Measurements from ENCODE around the gene TUBGCP3. TPM values are rescaled to one million over a fixed set of nuclear protein-coding genes. Genes with fewer than 3 reads are reported as not detected.

TUBGCP3 gene
- total RNA-seq, 6 experiments from 2014 or later: 13.0 to 20.0 (median 17.6) TPM

DNA sequence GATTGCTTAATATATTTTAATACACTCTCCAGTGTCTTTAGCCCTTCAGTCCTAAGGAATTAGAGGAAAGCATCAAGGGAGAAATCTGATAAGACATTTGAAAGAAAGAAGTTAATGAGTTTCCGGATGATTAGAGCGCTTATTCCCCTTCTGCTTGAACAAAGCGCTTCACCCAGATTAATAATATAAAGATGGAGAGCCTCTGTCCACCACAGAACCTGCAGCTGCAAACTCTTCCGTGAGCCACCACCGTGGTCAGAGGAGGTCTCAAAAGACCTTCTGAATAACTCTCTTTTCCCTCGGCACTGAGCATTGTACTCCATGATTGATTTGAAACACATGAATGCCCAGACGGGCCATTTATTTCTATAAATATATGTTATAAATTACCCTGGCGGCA is 14.2 kb upstream of the TUBGCP3 start:
- H3K4me3 ChIP-seq: no peak overlapping the region
- no peaks in the 10 kb centered on the region for H3K4me1 ChIP-seq
- H3K9me3 ChIP-seq: no peaks in the 10 kb centered on the region
- H3K27ac ChIP-seq: no peak overlapping the region
- intact Hi-C loops (cut with DNase I): no loop called here
- DNase-seq (no peak), ATAC-seq (no peak)
- no peak for TF ChIP-seq CTCF (IDR thresholded peaks at IDR 0.05)
- no peak for TF ChIP-seq POLR2A (IDR thresholded peaks at IDR 0.05)
- 89% methylated on average over 8 of the region's 8 CpGs for WGBS (ENCODE audit: insufficient coverage, low coverage, low lambda C conversion rate, missing lambda C conversion rate)
- no peaks in the 10 kb centered on the region for H3K27me3 ChIP-seq
- no peaks in the 10 kb centered on the region for H3K36me3 ChIP-seq

- H3K9me3 ChIP-seq: no peaks in the 10 kb centered on the region
- ATAC-seq (no peak), DNase-seq (no peak)
- no peak overlapping the region for H3K27ac ChIP-seq
- H3K4me3 ChIP-seq: no peak overlapping the region
- H3K36me3 ChIP-seq: no peaks in the 10 kb centered on the region
- intact Hi-C loops (cut with DNase I): no loop called here
- WGBS (ENCODE audit: insufficient coverage, low coverage, low lambda C conversion rate, missing lambda C conversion rate): 88% methylated on average over 11 of the region's 14 CpGs
- H3K27me3 ChIP-seq: no peaks in the 10 kb centered on the region
- no peak for TF ChIP-seq CTCF (IDR thresholded peaks at IDR 0.05)
- no peak for TF ChIP-seq POLR2A (IDR thresholded peaks at IDR 0.05)
- H3K4me1 ChIP-seq: no peaks in the 10 kb centered on the region
Observed at GRCh38 chr13:112601371-112601770, 13.4 kb upstream of the TUBGCP3 start.

GRCh38 chr13:112596235-112596634 is 8.3 kb upstream of the TUBGCP3 start:
- DNase-seq (no peak), ATAC-seq (no peak)
- Histone ChIP-seq H3K36me3 (no peaks in the 10 kb centered on the region), H3K4me1 (no peaks in the 10 kb centered on the region), H3K9me3 (no peaks in the 10 kb centered on the region), H3K4me3 (no peak overlapping the region), H3K27me3 (no peaks in the 10 kb centered on the region), H3K27ac (no peak overlapping the region)
- WGBS (ENCODE audit: insufficient coverage, low coverage, low lambda C conversion rate, missing lambda C conversion rate): 62% methylated on average over 2 of the region's 2 CpGs
- TF ChIP-seq POLR2A (IDR thresholded peaks at IDR 0.05): no peak
- no peak for TF ChIP-seq CTCF (IDR thresholded peaks at IDR 0.05)
- intact Hi-C loops (cut with DNase I): no loop called here

DNA sequence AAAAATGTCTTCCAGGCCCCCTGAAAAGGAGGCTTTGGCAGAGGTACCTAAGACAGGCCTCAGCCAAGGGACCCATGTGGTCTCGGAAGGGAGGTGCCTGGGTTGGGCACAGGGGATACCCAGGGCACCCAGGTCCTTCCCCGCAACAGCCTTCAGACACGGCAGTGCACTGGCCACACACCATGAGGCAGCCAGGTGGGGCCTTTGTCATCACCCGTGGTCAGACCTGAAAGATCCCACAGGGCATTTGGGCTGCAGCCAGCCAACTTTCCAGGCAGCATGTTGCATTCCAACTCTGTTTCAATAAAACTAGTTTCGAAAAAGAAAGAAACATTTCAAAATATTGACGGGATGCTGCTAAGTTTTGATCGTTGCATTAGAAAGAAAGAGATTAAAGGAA is 4.7 kb upstream of the TUBGCP3 start:
- H3K4me1 ChIP-seq: no peaks in the 10 kb centered on the region
- H3K27me3 ChIP-seq: no peaks in the 10 kb centered on the region
- H3K9me3 ChIP-seq: no peaks in the 10 kb centered on the region
- WGBS (ENCODE audit: insufficient coverage, low coverage, low lambda C conversion rate, missing lambda C conversion rate): 40% methylated on average over 5 of the region's 7 CpGs
- intact Hi-C loops (cut with DNase I): no loop called here
- no peak overlapping the region for H3K27ac ChIP-seq
- H3K36me3 ChIP-seq: no peaks in the 10 kb centered on the region
- H3K4me3 ChIP-seq: no peak overlapping the region
- DNase-seq: peak in 2 of 3 donors; percentile 39 to 67
- TF ChIP-seq POLR2A (IDR thresholded peaks at IDR 0.05) (no peak), CTCF (IDR thresholded peaks at IDR 0.05) (no peak)
- peak in 3 of 4 donors; percentile 6 to 43 (median 9) for ATAC-seq

DNA sequence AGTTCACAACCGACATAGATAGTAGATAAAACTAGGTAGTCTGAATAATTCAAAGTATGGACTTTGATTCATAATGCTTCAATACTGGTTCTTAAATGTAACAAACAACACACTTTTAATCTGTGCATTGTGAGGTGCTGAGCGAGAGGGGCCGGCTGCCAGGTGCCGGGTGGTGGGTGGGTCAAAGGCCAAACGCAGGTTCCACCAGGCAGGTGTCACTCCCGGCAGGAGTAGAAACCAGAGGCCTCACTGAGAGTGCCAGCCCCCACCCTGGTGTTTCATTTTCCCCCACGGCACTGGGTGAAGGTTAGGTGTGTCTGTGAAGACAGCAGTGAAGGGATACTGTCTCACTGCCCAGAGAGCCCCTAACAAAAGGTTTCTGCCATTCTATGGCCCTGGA is 4.2 kb upstream of the TUBGCP3 start:
- Histone ChIP-seq H3K27me3 (no peaks in the 10 kb centered on the region), H3K4me1 (no peaks in the 10 kb centered on the region), H3K4me3 (no peak overlapping the region), H3K9me3 (no peaks in the 10 kb centered on the region), H3K27ac (no peak overlapping the region), H3K36me3 (no peaks in the 10 kb centered on the region)
- 88% methylated on average over 1 of the region's 7 CpGs for WGBS (ENCODE audit: insufficient coverage, low coverage, low lambda C conversion rate, missing lambda C conversion rate)
- DNase-seq: no peak
- intact Hi-C loops (cut with DNase I): no loop called here
- TF ChIP-seq POLR2A (IDR thresholded peaks at IDR 0.05) (no peak), CTCF (IDR thresholded peaks at IDR 0.05) (no peak)
- ATAC-seq: no peak
